ENCODE data around the gene MAFF.

The MAFF gene

GRCh38 chr22:38205261-38206128 lies 3.7 kb downstream of the MAFF start:
- peak; percentile 88 for DNase-seq (ENCODE audit: low read depth)
- peak overlapping the region; percentile 15 for H3K4me3 ChIP-seq (ENCODE audit: low read length)
- TF ChIP-seq CTCF (conservative IDR thresholded peaks at IDR 0.05; ENCODE audit: low read length), result no peak

GRCh38 chr22:38207898-38208432 lies 6.2 kb downstream of the MAFF start:
- TF ChIP-seq CTCF (conservative IDR thresholded peaks at IDR 0.05; ENCODE audit: low read length), result no peak
- no peak overlapping the region for H3K4me3 ChIP-seq (ENCODE audit: low read length)
- DNase-seq (ENCODE audit: low read depth), result no peak

GRCh38 chr22:38208551-38208968 lies 6.8 kb downstream of the MAFF start:
- TF ChIP-seq CTCF (conservative IDR thresholded peaks at IDR 0.05; ENCODE audit: low read length), result no peak
- no peak for DNase-seq (ENCODE audit: low read depth)
- H3K4me3 ChIP-seq (ENCODE audit: low read length), result no peak overlapping the region

GRCh38 chr22:38211556-38211955 lies 9.8 kb downstream of the MAFF start:
- no peak overlapping the region for H3K4me3 ChIP-seq (ENCODE audit: low read length)
- no peak for TF ChIP-seq CTCF (conservative IDR thresholded peaks at IDR 0.05; ENCODE audit: low read length)
- DNase-seq (ENCODE audit: low read depth), result no peak

GRCh38 chr22:38212442-38212841 lies 10.6 kb downstream of the MAFF start:
- H3K4me3 ChIP-seq (ENCODE audit: low read length), result no peak overlapping the region
- no peak for DNase-seq (ENCODE audit: low read depth)
- no peak for TF ChIP-seq CTCF (conservative IDR thresholded peaks at IDR 0.05; ENCODE audit: low read length)

- no peak overlapping the region for H3K4me3 ChIP-seq (ENCODE audit: low read length)
- TF ChIP-seq CTCF (conservative IDR thresholded peaks at IDR 0.05; ENCODE audit: low read length), result no peak
- DNase-seq (ENCODE audit: low read depth), result no peak
These were observed 11.7 kb downstream of the MAFF start for GRCh38 chr22:38213319-38213989.

GRCh38 chr22:38213990-38214301 lies 12.2 kb downstream of the MAFF start:
- no peak overlapping the region for H3K4me3 ChIP-seq (ENCODE audit: low read length)

More at GRCh38 chr22:38213990-38214301, 12.2 kb downstream of the MAFF start:
- DNase-seq (ENCODE audit: low read depth), result no peak
- TF ChIP-seq CTCF (conservative IDR thresholded peaks at IDR 0.05; ENCODE audit: low read length), result no peak

Data from AG10803 (cell line).